Measurements from ENCODE around the gene ACER3.

The ACER3 gene

GRCh38 chr11:76891285-76891684 is 30.6 kb downstream of the ACER3 start:
- peaks cover 0 to 5% of the 10 kb centered on the region in 2 experiments for H3K4me1 ChIP-seq (ENCODE audit: control insufficient read depth in 1 of 2, insufficient read depth in 2 of 2, low read length in 2 of 2)
- H3K9ac ChIP-seq (ENCODE audit: low read length), result no peak overlapping the region
- no peak overlapping the region for H4K8ac ChIP-seq (ENCODE audit: low read depth, low read length)
- H2AFZ ChIP-seq (ENCODE audit: insufficient read depth, low read length, poor library complexity), result no peak overlapping the region
- no peak overlapping the region for H3K27ac ChIP-seq (ENCODE audit: low read depth, low read length)
- peak; percentile 7 to 36 for DNase-seq
- H3K9me3 ChIP-seq (ENCODE audit: insufficient read depth, low read depth, low read length), result no peaks in the 10 kb centered on the region
- H3K14ac ChIP-seq (ENCODE audit: low read length), result no peak overlapping the region
- no peak overlapping the region for H3K4me2 ChIP-seq (ENCODE audit: low read length)
- H2BK120ac ChIP-seq (ENCODE audit: insufficient read depth, low read length, poor library complexity), result no peak overlapping the region
- no peak overlapping the region for H3K4me3 ChIP-seq (ENCODE audit: low read depth, low read length)
- H3K23ac ChIP-seq (ENCODE audit: low read length), result no peak overlapping the region
- no peaks in the 10 kb centered on the region for H3K27me3 ChIP-seq (ENCODE audit: insufficient read depth, low read length)
- no peak overlapping the region for H2BK12ac ChIP-seq (ENCODE audit: low read length)
- H3K79me2 ChIP-seq (ENCODE audit: control insufficient read depth, insufficient read depth, low read length, poor library complexity), result peaks cover 2% of the 10 kb centered on the region
- H3K4ac ChIP-seq (ENCODE audit: low read depth, low read length), result no peak overlapping the region
- no peak overlapping the region for H3K18ac ChIP-seq (ENCODE audit: low read length)
- no peak overlapping the region for H4K91ac ChIP-seq (ENCODE audit: low read depth, low read length)
- H2BK5ac ChIP-seq (ENCODE audit: low read depth, low read length, poor library complexity), result no peak overlapping the region
- no peaks in the 10 kb centered on the region for H3K36me3 ChIP-seq (ENCODE audit: control insufficient read depth in 1 of 2, insufficient read depth in 2 of 2, low read length in 2 of 2)
- H2AK5ac ChIP-seq (ENCODE audit: low read length), result no peak overlapping the region
- H3K79me1 ChIP-seq (ENCODE audit: low read length), result peaks cover 3% of the 10 kb centered on the region
- no peak overlapping the region for H4K12ac ChIP-seq (ENCODE audit: low read depth, low read length)

GRCh38 chr11:76891793-76892192 is 31.1 kb downstream of the ACER3 start:
- no peak overlapping the region for H4K8ac ChIP-seq (ENCODE audit: low read depth, low read length)
- H3K79me1 ChIP-seq (ENCODE audit: low read length), result peaks cover 3% of the 10 kb centered on the region
- no peak overlapping the region for H2AK5ac ChIP-seq (ENCODE audit: low read length)
- H3K4ac ChIP-seq (ENCODE audit: low read depth, low read length), result no peak overlapping the region
- no peak overlapping the region for H3K14ac ChIP-seq (ENCODE audit: low read length)
- H3K9me3 ChIP-seq (ENCODE audit: insufficient read depth, low read depth, low read length), result no peaks in the 10 kb centered on the region
- H2BK120ac ChIP-seq (ENCODE audit: insufficient read depth, low read length, poor library complexity), result no peak overlapping the region
- H3K23ac ChIP-seq (ENCODE audit: low read length), result no peak overlapping the region
- H3K18ac ChIP-seq (ENCODE audit: low read length), result no peak overlapping the region
- H3K36me3 ChIP-seq (ENCODE audit: control insufficient read depth in 1 of 2, insufficient read depth in 2 of 2, low read length in 2 of 2), result no peaks in the 10 kb centered on the region
- H3K4me2 ChIP-seq (ENCODE audit: low read length), result no peak overlapping the region
- H4K12ac ChIP-seq (ENCODE audit: low read depth, low read length), result no peak overlapping the region
- no peak overlapping the region for H2BK5ac ChIP-seq (ENCODE audit: low read depth, low read length, poor library complexity)
- peaks cover 0 to 5% of the 10 kb centered on the region in 2 experiments for H3K4me1 ChIP-seq (ENCODE audit: control insufficient read depth in 1 of 2, insufficient read depth in 2 of 2, low read length in 2 of 2)
- no peak overlapping the region for H3K9ac ChIP-seq (ENCODE audit: low read length)
- no CpG with 5 or more reads among the region's 2 CpGs for WGBS (ENCODE audit: extremely low coverage, insufficient coverage, insufficient read length)
- no peak overlapping the region for H2BK12ac ChIP-seq (ENCODE audit: low read length)
- no peak for DNase-seq
- H3K27me3 ChIP-seq (ENCODE audit: insufficient read depth, low read length), result no peaks in the 10 kb centered on the region
- H3K79me2 ChIP-seq (ENCODE audit: control insufficient read depth, insufficient read depth, low read length, poor library complexity), result peaks cover 2% of the 10 kb centered on the region
- H3K27ac ChIP-seq (ENCODE audit: low read depth, low read length), result no peak overlapping the region
- no peak overlapping the region for H2AFZ ChIP-seq (ENCODE audit: insufficient read depth, low read length, poor library complexity)
- H3K4me3 ChIP-seq (ENCODE audit: low read depth, low read length), result no peak overlapping the region
- no peak overlapping the region for H4K91ac ChIP-seq (ENCODE audit: low read depth, low read length)

GRCh38 chr11:76892306-76892705 is 31.6 kb downstream of the ACER3 start:
- no peaks in the 10 kb centered on the region for H3K36me3 ChIP-seq (ENCODE audit: control insufficient read depth in 1 of 2, insufficient read depth in 2 of 2, low read length in 2 of 2)
- H2AFZ ChIP-seq (ENCODE audit: insufficient read depth, low read length, poor library complexity), result no peak overlapping the region
- no peak overlapping the region for H2AK5ac ChIP-seq (ENCODE audit: low read length)
- H3K4ac ChIP-seq (ENCODE audit: low read depth, low read length), result no peak overlapping the region
- no peak overlapping the region for H3K27ac ChIP-seq (ENCODE audit: low read depth, low read length)
- H3K23ac ChIP-seq (ENCODE audit: low read length), result no peak overlapping the region
- no peak overlapping the region for H4K8ac ChIP-seq (ENCODE audit: low read depth, low read length)
- no peaks in the 10 kb centered on the region for H3K27me3 ChIP-seq (ENCODE audit: insufficient read depth, low read length)
- peaks cover 3% of the 10 kb centered on the region for H3K79me1 ChIP-seq (ENCODE audit: low read length)
- H3K9me3 ChIP-seq (ENCODE audit: insufficient read depth, low read depth, low read length), result no peaks in the 10 kb centered on the region
- H3K9ac ChIP-seq (ENCODE audit: low read length), result no peak overlapping the region
- H3K4me1 ChIP-seq (ENCODE audit: control insufficient read depth in 1 of 2, insufficient read depth in 2 of 2, low read length in 2 of 2), result peaks cover 0 to 6% of the 10 kb centered on the region in 2 experiments
- H2BK5ac ChIP-seq (ENCODE audit: low read depth, low read length, poor library complexity), result no peak overlapping the region
- no peak overlapping the region for H4K91ac ChIP-seq (ENCODE audit: low read depth, low read length)
- H2BK12ac ChIP-seq (ENCODE audit: low read length), result no peak overlapping the region
- no peak overlapping the region for H3K4me3 ChIP-seq (ENCODE audit: low read depth, low read length)
- H2BK120ac ChIP-seq (ENCODE audit: insufficient read depth, low read length, poor library complexity), result no peak overlapping the region
- peaks cover 2% of the 10 kb centered on the region for H3K79me2 ChIP-seq (ENCODE audit: control insufficient read depth, insufficient read depth, low read length, poor library complexity)
- H3K14ac ChIP-seq (ENCODE audit: low read length), result no peak overlapping the region
- no peak overlapping the region for H3K4me2 ChIP-seq (ENCODE audit: low read length)
- no CpG with 5 or more reads among the region's 1 CpG for WGBS (ENCODE audit: extremely low coverage, insufficient coverage, insufficient read length)
- no peak overlapping the region for H3K18ac ChIP-seq (ENCODE audit: low read length)
- no peak overlapping the region for H4K12ac ChIP-seq (ENCODE audit: low read depth, low read length)
- no peak for DNase-seq

- Histone ChIP-seq H3K18ac (ENCODE audit: low read length) (no peak overlapping the region), H3K36me3 (ENCODE audit: control insufficient read depth in 1 of 2, insufficient read depth in 2 of 2, low read length in 2 of 2) (no peaks in the 10 kb centered on the region), H3K4ac (ENCODE audit: low read depth, low read length) (no peak overlapping the region), H2AK5ac (ENCODE audit: low read length) (no peak overlapping the region), H3K79me1 (ENCODE audit: low read length) (peaks cover 2% of the 10 kb centered on the region), H4K12ac (ENCODE audit: low read depth, low read length) (no peak overlapping the region), H3K79me2 (ENCODE audit: control insufficient read depth, insufficient read depth, low read length, poor library complexity) (no peaks in the 10 kb centered on the region), H3K14ac (ENCODE audit: low read length) (no peak overlapping the region), H3K4me3 (ENCODE audit: low read depth, low read length) (no peak overlapping the region), H3K4me1 (ENCODE audit: control insufficient read depth in 1 of 2, insufficient read depth in 2 of 2, low read length in 2 of 2) (peaks cover 0 to 7% of the 10 kb centered on the region in 2 experiments), H4K8ac (ENCODE audit: low read depth, low read length) (no peak overlapping the region), H4K91ac (ENCODE audit: low read depth, low read length) (no peak overlapping the region), H3K9ac (ENCODE audit: low read length) (no peak overlapping the region), H3K23ac (ENCODE audit: low read length) (no peak overlapping the region), H2BK12ac (ENCODE audit: low read length) (no peak overlapping the region), H3K9me3 (ENCODE audit: insufficient read depth, low read depth, low read length) (no peaks in the 10 kb centered on the region), H3K27ac (ENCODE audit: low read depth, low read length) (no peak overlapping the region), H3K27me3 (ENCODE audit: insufficient read depth, low read length) (no peaks in the 10 kb centered on the region), H3K4me2 (ENCODE audit: low read length) (no peak overlapping the region), H2AFZ (ENCODE audit: insufficient read depth, low read length, poor library complexity) (no peak overlapping the region), H2BK120ac (ENCODE audit: insufficient read depth, low read length, poor library complexity) (no peak overlapping the region), H2BK5ac (ENCODE audit: low read depth, low read length, poor library complexity) (no peak overlapping the region)
- WGBS (ENCODE audit: extremely low coverage, insufficient coverage, insufficient read length), result no CpG with 5 or more reads among the region's 2 CpGs
- DNase-seq, result no peak
Observed at GRCh38 chr11:76897233-76897632, 36.5 kb downstream of the ACER3 start.

Data from trophoblast cell (in vitro differentiated cells and primary cell).